AG08396 (cell line): Measurements from ENCODE around the gene ICAM1.
"Not testable (repeated sequence)": the region's sequence is repeated elsewhere in the genome, so short reads cannot be mapped to it uniquely, and the experiment has no call there.

Source experiments
- DNase-seq: peaks from one replicate; pipeline ENCODE4 v3.0.0; 2012; ENCODE audit warnings: low spot score, mixed read lengths

The ICAM1 gene

DNA sequence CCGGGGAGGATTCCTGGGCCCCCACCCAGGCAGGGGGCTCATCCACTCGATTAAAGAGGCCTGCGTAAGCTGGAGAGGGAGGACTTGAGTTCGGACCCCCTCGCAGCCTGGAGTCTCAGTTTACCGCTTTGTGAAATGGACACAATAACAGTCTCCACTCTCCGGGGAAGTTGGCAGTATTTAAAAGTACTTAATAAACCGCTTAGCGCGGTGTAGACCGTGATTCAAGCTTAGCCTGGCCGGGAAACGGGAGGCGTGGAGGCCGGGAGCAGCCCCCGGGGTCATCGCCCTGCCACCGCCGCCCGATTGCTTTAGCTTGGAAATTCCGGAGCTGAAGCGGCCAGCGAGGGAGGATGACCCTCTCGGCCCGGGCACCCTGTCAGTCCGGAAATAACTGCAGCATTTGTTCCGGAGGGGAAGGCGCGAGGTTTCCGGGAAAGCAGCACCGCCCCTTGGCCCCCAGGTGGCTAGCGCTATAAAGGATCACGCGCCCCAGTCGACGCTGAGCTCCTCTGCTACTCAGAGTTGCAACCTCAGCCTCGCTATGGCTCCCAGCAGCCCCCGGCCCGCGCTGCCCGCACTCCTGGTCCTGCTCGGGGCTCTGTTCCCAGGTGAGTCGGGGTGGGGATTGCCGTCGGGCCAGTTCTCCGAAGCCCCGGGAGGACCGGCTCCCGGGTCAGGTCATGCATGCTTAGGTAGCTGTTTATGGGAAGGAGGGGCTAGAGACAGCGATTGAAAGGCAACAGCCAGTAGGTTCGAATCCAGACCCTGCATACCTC lies at the start of gene ICAM1:
Gene ICAM1 (plus strand): TSS at position 505 of the 779 bp plus-strand sequence. CDS start 40 bp downstream, at position 545.
- peak; percentile 37 for DNase-seq

DNA sequence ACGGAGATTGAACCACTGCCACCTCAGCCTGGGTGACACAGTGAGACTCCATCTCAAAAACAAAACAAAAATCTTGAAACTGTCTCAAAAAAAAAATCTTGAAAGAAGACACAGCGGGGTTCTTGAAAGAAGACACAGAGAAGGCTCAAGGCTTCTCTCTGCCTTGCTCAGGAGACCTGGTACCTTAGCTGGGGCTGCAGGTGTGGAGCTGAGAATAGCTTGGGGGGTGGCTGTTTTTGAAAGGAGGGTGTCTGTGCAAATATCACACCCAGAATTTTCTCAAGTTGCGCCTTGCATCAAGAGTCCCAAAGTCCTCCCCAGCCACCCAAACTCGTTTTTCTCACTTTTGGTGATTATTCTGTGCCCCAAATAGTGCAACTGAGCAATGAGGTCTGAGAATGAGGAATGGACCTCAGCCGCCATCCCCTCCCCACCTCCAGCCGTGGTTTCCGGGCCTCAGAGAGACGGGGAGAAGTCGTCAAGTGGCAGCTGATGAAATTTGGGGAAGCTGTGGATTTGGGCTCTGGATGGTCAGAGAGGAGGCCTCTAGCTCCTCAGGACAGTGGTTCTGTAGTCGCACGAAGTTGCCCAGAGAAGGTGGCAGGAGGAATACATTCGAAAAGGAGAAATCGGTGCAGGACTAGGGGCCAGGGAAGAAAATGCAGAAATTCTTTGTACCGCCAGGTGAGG lies 48.6 kb upstream of the ICAM1 start:
- DNase-seq, result no peak

DNA sequence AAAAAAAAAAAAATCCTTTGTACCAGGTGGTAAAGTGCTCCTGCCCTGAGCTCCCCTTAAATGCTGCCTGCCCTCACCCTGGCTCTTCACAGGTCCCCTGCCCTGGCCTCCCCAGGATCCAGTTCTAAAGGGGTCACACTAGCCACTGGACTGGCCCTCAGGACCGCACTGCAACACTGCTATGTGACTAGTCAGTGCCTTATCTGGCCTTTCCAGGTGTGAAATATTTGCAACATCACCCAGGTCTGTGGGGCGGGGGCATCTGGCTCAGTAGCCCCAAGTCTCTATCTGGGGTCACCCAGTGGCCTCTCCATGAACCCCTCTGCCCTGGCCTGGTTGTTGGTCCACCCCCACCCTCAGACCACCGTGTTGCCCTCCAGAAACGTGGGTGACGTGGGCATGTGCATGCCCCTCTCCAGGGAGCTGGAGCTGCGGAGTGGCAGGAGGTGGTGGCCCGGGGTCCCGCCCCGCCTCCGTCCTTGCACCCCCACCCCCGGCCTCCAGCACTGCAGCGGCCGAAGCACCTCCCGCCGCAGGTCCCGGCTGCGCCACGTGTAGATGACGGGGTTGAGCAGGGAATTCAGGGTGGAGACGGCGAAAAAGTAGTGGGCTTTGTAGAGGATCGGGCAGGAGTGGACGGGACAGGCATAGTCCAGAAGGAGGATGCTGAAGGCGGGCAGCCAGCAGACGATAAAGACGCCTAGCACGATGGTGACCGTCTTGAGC lies 47.3 kb upstream of the ICAM1 start:
- no peak for DNase-seq

- DNase-seq, result no peak
These were observed 46.6 kb upstream of the ICAM1 start for GRCh38 chr19:10224337-10224736.

- no peak for DNase-seq
These were observed 44.9 kb upstream of the ICAM1 start for GRCh38 chr19:10226021-10226375.

GRCh38 chr19:10226376-10227025 lies 44.4 kb upstream of the ICAM1 start:
- peak; percentile 73 for DNase-seq

GRCh38 chr19:10227026-10227971 lies 43.6 kb upstream of the ICAM1 start:
- peak; percentile 51 for DNase-seq

- DNase-seq, result no peak
These were observed 42.5 kb upstream of the ICAM1 start for GRCh38 chr19:10228393-10228792.

DNA sequence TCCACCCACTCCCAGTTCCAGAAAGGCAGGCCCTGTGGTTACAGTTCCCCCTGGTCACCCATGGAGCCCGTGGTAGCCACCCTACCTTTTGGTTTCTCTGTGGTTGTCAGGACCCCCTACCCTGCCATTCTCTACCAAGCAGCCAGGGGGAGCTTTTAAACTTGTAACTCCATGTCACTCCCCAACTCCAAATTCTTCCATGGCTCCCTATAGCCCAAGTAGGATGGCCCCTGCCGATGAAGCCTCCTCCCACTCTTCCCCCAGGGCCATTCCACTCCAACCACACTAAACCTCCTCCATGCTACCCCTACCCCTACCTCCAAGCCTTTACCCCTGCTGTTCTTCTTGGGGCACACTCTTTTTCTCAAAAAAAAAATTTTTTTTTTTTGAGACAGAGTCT lies 42.0 kb upstream of the ICAM1 start:
- peak; percentile 59 for DNase-seq

GRCh38 chr19:10230173-10230860 lies 40.6 kb upstream of the ICAM1 start:
- DNase-seq, result peak; percentile 80

- DNase-seq, result peak; percentile 92
These were observed 39.9 kb upstream of the ICAM1 start, which contains the start of gene S1PR2 for GRCh38 chr19:10230861-10231611. S1PR2 (minus strand) TSS chr19:10231331; CDS start chr19:10224905, 6,426 bp downstream.

GRCh38 chr19:10231612-10232228 lies 39.2 kb upstream of the ICAM1 start:
- DNase-seq, result no peak

GRCh38 chr19:10233946-10234345 lies 37.0 kb upstream of the ICAM1 start:
- DNase-seq, result no peak

DNA sequence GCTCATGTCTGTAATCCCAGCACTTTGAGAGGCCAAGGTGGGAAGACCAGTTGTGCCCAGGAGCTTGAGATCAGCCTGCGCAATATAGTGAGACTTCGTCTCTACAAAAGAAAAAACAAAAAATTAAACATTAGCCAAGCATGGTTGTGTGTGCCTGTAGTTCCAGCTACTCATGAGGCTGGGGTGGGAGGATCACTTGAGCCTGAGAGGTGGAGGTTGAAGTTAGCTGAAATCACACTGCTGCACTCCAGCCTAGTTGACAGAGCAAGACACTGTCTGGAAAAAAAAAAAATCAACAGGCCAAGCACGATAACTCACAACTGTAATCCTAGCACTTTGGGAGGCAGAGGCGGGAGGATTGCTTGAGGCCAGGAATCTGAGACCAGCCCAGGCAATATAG lies 35.9 kb upstream of the ICAM1 start:
- DNase-seq, result no peak

GRCh38 chr19:10235409-10235808 lies 35.5 kb upstream of the ICAM1 start:
- not testable (repeated sequence) for DNase-seq

- DNase-seq, result no peak
These were observed 33.2 kb upstream of the ICAM1 start for GRCh38 chr19:10237702-10238101.

DNA sequence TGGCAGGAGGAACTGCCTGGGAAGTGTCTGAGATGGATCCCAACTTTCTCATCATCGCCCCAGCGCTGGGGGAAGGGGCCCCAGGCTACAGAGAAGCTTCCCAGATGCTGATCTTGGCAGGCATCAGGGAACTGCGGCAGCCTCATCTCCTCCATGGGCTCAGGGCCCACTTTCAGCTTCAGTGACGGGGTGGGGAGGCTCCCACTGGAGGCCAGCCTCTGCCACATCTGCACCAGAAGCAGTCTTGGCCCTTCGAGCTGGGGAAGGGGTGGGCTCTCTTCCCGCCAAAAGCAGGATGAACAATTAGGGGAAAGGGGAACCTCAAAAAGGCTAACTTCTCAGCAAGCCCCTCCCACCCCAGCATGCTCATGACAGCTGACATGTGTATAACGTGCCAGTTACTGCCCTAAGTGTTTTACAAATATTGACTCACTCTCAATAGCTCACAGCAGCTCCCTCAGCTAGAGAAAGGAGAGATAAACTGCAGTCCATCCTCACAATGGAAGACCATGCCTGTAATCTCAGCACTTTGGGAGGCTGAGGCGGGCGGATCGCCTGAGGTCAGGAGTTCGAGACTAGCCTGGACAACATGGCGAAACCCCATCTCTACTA lies 32.6 kb upstream of the ICAM1 start:
- DNase-seq, result peak; percentile 70

DNA sequence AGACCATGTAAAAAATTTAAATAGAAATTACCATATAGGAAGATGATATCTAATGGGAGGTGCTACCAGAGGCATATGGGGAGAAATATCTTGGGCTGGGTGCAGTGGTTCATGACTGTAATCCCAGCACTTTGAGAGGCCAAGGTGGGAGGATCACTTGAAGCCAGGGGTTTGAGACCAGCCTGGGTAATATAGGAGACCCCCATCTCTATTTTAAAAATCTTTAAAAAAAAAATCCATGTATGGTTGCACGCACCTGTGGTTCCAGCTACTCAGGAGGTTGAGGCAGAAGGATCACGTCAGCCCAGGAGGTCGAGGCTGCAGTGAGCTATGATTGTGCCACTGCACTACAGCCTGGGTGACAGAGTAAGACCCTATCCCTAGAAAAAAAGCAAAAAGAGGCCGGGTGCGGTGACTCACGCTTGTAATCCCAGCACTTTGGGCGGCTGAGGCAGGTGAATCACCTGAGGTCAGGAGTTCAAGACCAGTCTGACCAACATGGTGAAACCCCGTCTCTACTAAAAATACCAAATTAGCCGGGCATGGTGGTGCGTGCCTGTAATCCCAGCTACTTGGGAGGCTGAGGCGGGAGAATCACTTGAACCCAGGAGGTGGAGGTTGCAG lies 29.0 kb upstream of the ICAM1 start:
- not testable (repeated sequence) for DNase-seq
